Right lobe of liver (tissue), 4 donors: Measurements from ENCODE around the gene PAPOLG.

Experiments
- POLR2A ChIP-seq: fragments of 450-650 bp; IDR thresholded peaks from one replicate; pipeline ENCODE4 v1.6.1; 2017; ENCODE audit warnings: antibody characterized with exemption, mild to moderate bottlenecking
- TF ChIP-seq, protein P1 (sequence below), 4 donors: fragments of 200-600 bp in 3 of 4; fragments of 450-650 bp in 1 of 4; IDR thresholded peaks; one replicate each; pipeline versions ENCODE4 v1.5.1 to v1.8.0; 2016 to 2022; ENCODE audit warnings: antibody characterized with exemption in 4 of 4, mild to moderate bottlenecking in 2 of 4
- donor health status: DM: no; HTN: no; CAD: no.
- donor health status: DM: no; HTN: no; CAD: no.
- donor health status: DM: no; HTN: yes; CAD: no.

DNA sequence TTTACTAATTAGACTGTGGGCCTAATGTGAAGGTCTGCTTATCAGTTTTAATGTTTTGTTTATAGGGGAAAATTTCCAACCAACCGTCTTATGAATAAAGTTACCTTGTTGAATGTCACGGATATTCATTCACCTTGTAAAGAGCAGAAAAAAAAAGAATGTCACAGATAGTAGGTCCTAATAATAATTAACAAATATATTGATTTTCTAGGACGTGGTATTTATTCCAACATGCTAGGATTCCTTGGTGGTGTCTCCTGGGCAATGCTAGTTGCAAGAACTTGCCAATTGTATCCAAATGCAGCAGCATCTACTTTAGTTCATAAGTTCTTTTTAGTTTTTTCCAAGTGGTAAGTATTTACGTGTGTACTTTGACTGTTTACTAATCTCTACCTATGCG, 23.4 kb downstream of the PAPOLG start:
- TF ChIP-seq, protein P1, sequence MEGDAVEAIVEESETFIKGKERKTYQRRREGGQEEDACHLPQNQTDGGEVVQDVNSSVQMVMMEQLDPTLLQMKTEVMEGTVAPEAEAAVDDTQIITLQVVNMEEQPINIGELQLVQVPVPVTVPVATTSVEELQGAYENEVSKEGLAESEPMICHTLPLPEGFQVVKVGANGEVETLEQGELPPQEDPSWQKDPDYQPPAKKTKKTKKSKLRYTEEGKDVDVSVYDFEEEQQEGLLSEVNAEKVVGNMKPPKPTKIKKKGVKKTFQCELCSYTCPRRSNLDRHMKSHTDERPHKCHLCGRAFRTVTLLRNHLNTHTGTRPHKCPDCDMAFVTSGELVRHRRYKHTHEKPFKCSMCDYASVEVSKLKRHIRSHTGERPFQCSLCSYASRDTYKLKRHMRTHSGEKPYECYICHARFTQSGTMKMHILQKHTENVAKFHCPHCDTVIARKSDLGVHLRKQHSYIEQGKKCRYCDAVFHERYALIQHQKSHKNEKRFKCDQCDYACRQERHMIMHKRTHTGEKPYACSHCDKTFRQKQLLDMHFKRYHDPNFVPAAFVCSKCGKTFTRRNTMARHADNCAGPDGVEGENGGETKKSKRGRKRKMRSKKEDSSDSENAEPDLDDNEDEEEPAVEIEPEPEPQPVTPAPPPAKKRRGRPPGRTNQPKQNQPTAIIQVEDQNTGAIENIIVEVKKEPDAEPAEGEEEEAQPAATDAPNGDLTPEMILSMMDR (IDR thresholded peaks at IDR 0.05), result no peak
- TF ChIP-seq POLR2A, result no peak
